Measurements from ENCODE around the gene MAB21L3. TPM values are rescaled to one million over a fixed set of nuclear protein-coding genes. Genes with fewer than 3 reads are reported as not detected.

Gene MAB21L3
- total RNA-seq, 1 experiment from 2014 or later: 2.8 TPM

DNA sequence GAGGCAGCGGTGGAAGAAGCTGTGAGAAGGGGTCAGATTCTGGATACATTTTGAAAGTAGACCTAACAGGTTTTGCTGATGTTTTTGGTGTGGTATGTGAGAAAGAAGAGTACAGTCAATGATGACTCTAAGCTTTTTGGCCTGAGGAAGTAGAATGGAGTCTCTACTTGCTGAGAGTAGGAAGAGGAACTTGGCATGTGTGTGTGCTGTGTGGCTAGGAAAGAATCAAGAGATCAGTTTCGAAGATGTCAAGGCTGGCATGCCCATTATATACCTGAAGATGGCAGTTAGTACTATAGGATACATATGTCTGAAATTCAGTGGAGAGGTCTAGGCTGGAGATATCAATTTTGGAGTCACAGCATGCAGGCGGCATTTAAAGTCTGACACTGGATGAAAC lies 64.4 kb downstream of the MAB21L3 start:
- ChIA-PET POLR2A (interaction anchor here (0.6 to 0.9 kb wide), 3 partner anchors 134 to 302 kb away, joined by 3 to 4 read pairs (median 3); no protein-coding TSS in a partner anchor), CTCF (no interaction called here)
- TF ChIP-seq CTCF (IDR thresholded peaks at IDR 0.05; ENCODE audit: unreplicated experiment): no peak
- Mint-ChIP-seq H3K9me3 (ENCODE audit: unreplicated experiment) (no peaks in the 10 kb centered on the region), H3K4me3 (ENCODE audit: unreplicated experiment) (no peak overlapping the region), H3K36me3 (ENCODE audit: insufficient read depth, unreplicated experiment) (no peaks in the 10 kb centered on the region), H3K27me3 (ENCODE audit: insufficient read depth, unreplicated experiment) (no peaks in the 10 kb centered on the region), H3K27ac (ENCODE audit: low read depth, unreplicated experiment) (no peak overlapping the region), H3K4me1 (ENCODE audit: insufficient read depth, unreplicated experiment) (no peaks in the 10 kb centered on the region)
- no peak for DNase-seq (ENCODE audit: unreplicated experiment)
- BruUV-seq (replicated peaks): no TSS peak
- intact Hi-C loops (cut with micrococcal nuclease): no loop called here

DNA sequence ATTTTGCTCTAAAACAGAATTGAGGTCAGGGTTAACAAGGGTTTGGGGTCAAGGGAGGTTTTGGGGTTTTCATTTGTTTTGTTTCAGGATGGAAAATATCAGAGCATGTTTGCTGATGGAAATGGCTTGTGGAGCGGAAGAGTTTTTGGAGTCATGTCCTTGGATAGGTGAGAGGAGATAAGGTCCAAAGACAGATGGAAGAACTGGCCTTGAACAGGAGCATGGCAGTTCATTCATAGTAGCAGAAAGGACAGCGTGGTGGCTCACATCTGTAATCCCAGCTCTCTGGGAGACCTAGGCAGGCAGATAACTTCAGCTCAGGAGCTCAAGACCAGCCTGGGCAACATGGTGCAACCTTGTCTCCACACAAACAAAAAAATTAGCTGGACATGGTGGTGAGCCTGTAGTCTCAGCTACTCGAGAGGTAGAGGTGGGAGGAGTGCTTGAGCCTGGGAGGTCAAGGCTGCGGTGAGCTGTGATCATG lies 65.1 kb downstream of the MAB21L3 start:
- H3K36me3 Mint-ChIP-seq (ENCODE audit: insufficient read depth, unreplicated experiment): no peaks in the 10 kb centered on the region
- POLR2A ChIA-PET: interaction anchor here (1.1 kb wide), 1 partner anchor 11 kb away, joined by 3 read pairs; no protein-coding TSS in a partner anchor

DNA sequence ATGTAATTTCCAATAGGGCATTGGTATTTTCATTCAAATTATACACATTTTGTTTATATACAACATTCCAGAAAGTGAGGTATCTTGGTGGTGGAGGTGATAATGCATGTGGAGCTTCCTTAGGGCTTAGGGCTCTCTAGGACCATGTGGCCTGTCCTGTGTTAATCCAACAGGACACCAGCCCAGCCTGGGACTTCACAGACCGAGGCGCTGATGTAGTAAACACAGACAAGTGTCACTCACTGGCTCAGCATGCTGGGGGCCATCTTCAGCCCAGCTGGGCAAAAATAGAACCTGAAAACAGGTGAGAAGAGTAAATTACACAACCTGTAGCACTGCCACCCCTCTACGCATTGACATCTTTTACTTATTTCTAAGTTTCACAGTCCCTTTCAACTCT lies 66.7 kb downstream of the MAB21L3 start:
- Mint-ChIP-seq H3K27me3 (ENCODE audit: insufficient read depth, unreplicated experiment) (no peaks in the 10 kb centered on the region), H3K4me3 (ENCODE audit: unreplicated experiment) (no peak overlapping the region), H3K36me3 (ENCODE audit: insufficient read depth, unreplicated experiment) (no peaks in the 10 kb centered on the region), H3K9me3 (ENCODE audit: unreplicated experiment) (no peaks in the 10 kb centered on the region), H3K27ac (ENCODE audit: low read depth, unreplicated experiment) (no peak overlapping the region), H3K4me1 (ENCODE audit: insufficient read depth, unreplicated experiment) (no peaks in the 10 kb centered on the region)
- intact Hi-C loops (cut with micrococcal nuclease): no loop called here
- no peak for DNase-seq (ENCODE audit: unreplicated experiment)
- no TSS peak for BruUV-seq (replicated peaks)
- TF ChIP-seq CTCF (IDR thresholded peaks at IDR 0.05; ENCODE audit: unreplicated experiment): no peak
- ChIA-PET POLR2A (interaction anchor here (1.1 kb wide), 1 partner anchor 9 kb away, joined by 3 read pairs; no protein-coding TSS in a partner anchor), CTCF (interaction anchor here (1.1 to 1.5 kb wide), 2 partner anchors 9 to 205 kb away, joined by 3 to 4 read pairs; no protein-coding TSS in a partner anchor)

More for the DNA sequence above, 65.1 kb downstream of the MAB21L3 start:
- H3K4me1 Mint-ChIP-seq (ENCODE audit: insufficient read depth, unreplicated experiment): no peaks in the 10 kb centered on the region
- CTCF ChIA-PET: interaction anchor here (0.6 kb wide), 2 partner anchors 70 to 567 kb away, joined by 4 read pairs; no protein-coding TSS in a partner anchor
- DNase-seq (ENCODE audit: unreplicated experiment): no peak
- no peak overlapping the region for H3K27ac Mint-ChIP-seq (ENCODE audit: low read depth, unreplicated experiment)
- H3K9me3 Mint-ChIP-seq (ENCODE audit: unreplicated experiment): no peaks in the 10 kb centered on the region
- TF ChIP-seq CTCF (IDR thresholded peaks at IDR 0.05; ENCODE audit: unreplicated experiment): no peak
- no peak overlapping the region for H3K4me3 Mint-ChIP-seq (ENCODE audit: unreplicated experiment)
- no peaks in the 10 kb centered on the region for H3K27me3 Mint-ChIP-seq (ENCODE audit: insufficient read depth, unreplicated experiment)
- intact Hi-C loops (cut with micrococcal nuclease): no loop called here
- no TSS peak for BruUV-seq (replicated peaks)

DNA sequence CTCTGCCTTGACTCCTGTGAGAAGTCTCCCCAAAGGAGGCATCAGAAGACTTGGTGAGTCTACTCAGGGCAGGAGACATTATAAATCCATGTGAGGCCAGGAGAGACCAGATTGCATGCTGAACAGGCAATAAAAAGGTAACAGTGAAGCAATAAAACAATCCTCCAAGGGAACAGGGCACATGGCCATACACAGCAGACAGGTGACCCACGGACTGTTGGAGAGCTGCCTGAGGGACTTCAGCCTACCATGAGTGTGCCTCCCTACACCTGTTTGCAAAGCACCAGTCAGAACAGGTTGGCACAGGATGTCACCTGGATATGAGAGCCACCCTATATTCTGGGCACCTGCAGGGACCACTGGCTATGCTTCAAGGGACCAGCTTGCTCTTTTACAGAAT lies 67.6 kb downstream of the MAB21L3 start:
- Mint-ChIP-seq H3K4me1 (ENCODE audit: insufficient read depth, unreplicated experiment) (no peaks in the 10 kb centered on the region), H3K27me3 (ENCODE audit: insufficient read depth, unreplicated experiment) (no peaks in the 10 kb centered on the region), H3K27ac (ENCODE audit: low read depth, unreplicated experiment) (no peak overlapping the region), H3K4me3 (ENCODE audit: unreplicated experiment) (no peak overlapping the region), H3K36me3 (ENCODE audit: insufficient read depth, unreplicated experiment) (no peaks in the 10 kb centered on the region), H3K9me3 (ENCODE audit: unreplicated experiment) (no peaks in the 10 kb centered on the region)
- TF ChIP-seq CTCF (IDR thresholded peaks at IDR 0.05; ENCODE audit: unreplicated experiment): no peak
- BruUV-seq (replicated peaks): no TSS peak
- ChIA-PET CTCF (interaction anchor here (0.6 to 0.9 kb wide), 2 partner anchors 39 to 55 kb away, joined by 4 to 6 read pairs; no protein-coding TSS in a partner anchor), POLR2A (no interaction called here)
- intact Hi-C loops (cut with micrococcal nuclease): no loop called here
- DNase-seq (ENCODE audit: unreplicated experiment): no peak

Measured in MCF 10A (cell line).